ENCODE data around the gene PTF1A.
"Not testable (repeated sequence)": the region's sequence is repeated elsewhere in the genome, so short reads cannot be mapped to it uniquely, and the experiment has no call there.

Gene PTF1A

GRCh38 chr10:23205972-23206642 is 14.0 kb downstream of the PTF1A start:
- no peak for DNase-seq

GRCh38 chr10:23217471-23217870 is 25.4 kb downstream of the PTF1A start:
- DNase-seq, result no peak

GRCh38 chr10:23230582-23230981 is 38.5 kb downstream of the PTF1A start:
- no peak for DNase-seq

GRCh38 chr10:23238015-23238414 is 45.9 kb downstream of the PTF1A start:
- DNase-seq, result no peak

- not testable (repeated sequence) for DNase-seq
Measured at GRCh38 chr10:23241779-23242178, 49.7 kb downstream of the PTF1A start.

Measured in activated CD4-positive, alpha-beta T cell treated with anti-CD3 and anti-CD28 coated beads, Interleukin-10, Interleukin-2, amounts not matched to agents 100 ng/mL and 50 ng/mL, durations not matched to agents 16 hours and 8 hours (primary cell).